IMR-90 (cell line): ENCODE measurements around the gene NUMA1. TPM values are rescaled to one million over a fixed set of nuclear protein-coding genes. Genes with fewer than 3 reads are reported as not detected.
A peak's percentile ranks its signal among the peaks of the same experiment; 100 is the strongest.

ENCODE experiments used
- ATAC-seq: fragments of 200-7000 bp; cut with Tn5 transposase; 2 replicates; pipeline ENCODE4 v1.9.1; 2020; ENCODE audit warnings: low read depth, mild to moderate bottlenecking, moderate library complexity
- BruUV-seq: library from RNA; stranded (reverse); fragments of 400-500 nt; replicated peaks from 2 replicates; lab custom pipeline; 2021; lab: Mats Ljungman, UMichigan
- CTCF ChIA-PET: fragments of 300-600 bp; formaldehyde crosslinking; extraction: SDS; loops from one replicate; lab custom pipeline; 2021; ENCODE audit warnings: antibody characterized with exemption; lab: Yijun Ruan, JAX
- POLR2A ChIA-PET: fragments of 300-600 bp; sonication (Branson Sonifier 250); formaldehyde crosslinking; loops from one replicate; lab custom pipeline; 2022; ENCODE audit warnings: antibody characterized with exemption; ENCODE audit not compliant: unreplicated experiment; lab: Charles Lee
- DNase-seq: peaks from one replicate; pipeline ENCODE4 v3.0.0; 2013
- H2AFZ ChIP-seq: replicated peaks from 2 replicates; pipeline ENCODE3; 2013; ENCODE audit warnings: low read length, mild to moderate bottlenecking; ENCODE audit not compliant: poor library complexity
- H2AK5ac ChIP-seq: 2 replicates; pipeline ENCODE4 v1.6.1; 2013; ENCODE audit warnings: low read depth, low read length, inconsistent platforms
- H2AK9ac ChIP-seq: replicated peaks from 2 replicates; pipeline ENCODE3; 2013; ENCODE audit warnings: mild to moderate bottlenecking, low read depth, low read length, moderate library complexity; ENCODE audit not compliant: poor library complexity
- H2BK120ac ChIP-seq: 2 replicates; pipeline ENCODE4 v1.6.1; 2013; ENCODE audit warnings: low read depth, low read length, inconsistent platforms
- H2BK15ac ChIP-seq: 3 replicates; pipeline ENCODE4 v1.6.1; 2013; ENCODE audit warnings: low read depth, low read length, inconsistent platforms
- H2BK20ac ChIP-seq: 2 replicates; pipeline ENCODE4 v1.6.1; 2013; ENCODE audit warnings: low read depth, mild to moderate bottlenecking, inconsistent platforms, low read length, moderate library complexity
- H2BK5ac ChIP-seq: 2 replicates; pipeline ENCODE4 v1.6.1; 2013; ENCODE audit warnings: mild to moderate bottlenecking, low read depth, low read length, inconsistent platforms; ENCODE audit not compliant: poor library complexity, severe bottlenecking
- H3K14ac ChIP-seq: replicated peaks from 2 replicates; pipeline ENCODE4 v1.6.1; 2013; ENCODE audit warnings: low read depth, low read length, inconsistent platforms
- H3K18ac ChIP-seq: 2 replicates; pipeline ENCODE4 v1.6.1; 2013; ENCODE audit warnings: low read depth, low read length, control low read depth
- H3K23ac ChIP-seq: 2 replicates; pipeline ENCODE4 v1.6.1; 2013; ENCODE audit warnings: low read depth, low read length, inconsistent platforms
- H3K27ac ChIP-seq: 2 replicates; pipeline ENCODE4 v1.5.1; 2013; ENCODE audit warnings: mild to moderate bottlenecking, control low read depth, low read length; ENCODE audit not compliant: insufficient read depth
- H3K27me3 ChIP-seq: 2 replicates; pipeline ENCODE4 v1.6.1; 2013; ENCODE audit warnings: low read length; ENCODE audit not compliant: control insufficient read depth, insufficient read depth
- H3K36me3 ChIP-seq: 2 replicates; pipeline ENCODE4 v1.6.1; 2013; ENCODE audit warnings: low read length, mixed read lengths; ENCODE audit not compliant: control insufficient read depth, insufficient read depth
- H3K4ac ChIP-seq: 2 replicates; pipeline ENCODE4 v1.6.1; 2013; ENCODE audit warnings: low read depth, low read length, inconsistent platforms
- H3K4me1 ChIP-seq: 2 replicates; pipeline ENCODE4 v1.6.1; 2013; ENCODE audit warnings: low read length, mixed read lengths; ENCODE audit not compliant: control insufficient read depth, insufficient read depth
- H3K4me2 ChIP-seq: 2 replicates; pipeline ENCODE4 v1.6.1; 2013; ENCODE audit warnings: low read depth, mild to moderate bottlenecking, control low read depth, low read length, moderate library complexity
- H3K4me3 ChIP-seq: 2 replicates; pipeline ENCODE4 v1.5.1; 2013; ENCODE audit warnings: low read depth, mild to moderate bottlenecking, control low read depth, low read length, moderate library complexity; ENCODE audit not compliant: insufficient read depth
- H3K56ac ChIP-seq: 2 replicates; pipeline ENCODE4 v1.6.1; 2013; ENCODE audit warnings: low read length, inconsistent platforms; ENCODE audit not compliant: insufficient read depth; ENCODE audit errors: extremely low read depth
- H3K79me1 ChIP-seq, 2 experiments: 2 replicates each; pipeline ENCODE4 v1.6.1; 2013; ENCODE audit warnings: low read length in 2 of 2, inconsistent platforms in 1 of 2, low read depth in 1 of 2
- H3K9ac ChIP-seq: 2 replicates; pipeline ENCODE4 v1.6.1; 2013; ENCODE audit warnings: low read depth, low read length, control low read depth
- H3K9me1 ChIP-seq: 2 replicates; pipeline ENCODE4 v1.6.1; 2013; ENCODE audit warnings: low read length, inconsistent platforms; ENCODE audit not compliant: insufficient read depth
- H3K9me3 ChIP-seq: 2 replicates; pipeline ENCODE4 v1.6.1; 2013; ENCODE audit warnings: low read length; ENCODE audit not compliant: control insufficient read depth, insufficient read depth
- H4K20me1 ChIP-seq: 2 replicates; pipeline ENCODE4 v1.6.1; 2013; ENCODE audit warnings: low read length, inconsistent platforms; ENCODE audit not compliant: insufficient read depth
- H4K5ac ChIP-seq: 2 replicates; pipeline ENCODE4 v1.6.1; 2013; ENCODE audit warnings: mild to moderate bottlenecking, low read depth, low read length, control low read depth
- H4K8ac ChIP-seq, 2 experiments: 2 replicates each; pipeline ENCODE4 v1.6.1; 2013; ENCODE audit warnings: low read depth in 2 of 2, low read length in 2 of 2, control low read depth in 1 of 2, inconsistent platforms in 1 of 2
- H4K91ac ChIP-seq: 2 replicates; pipeline ENCODE4 v1.6.1; 2013; ENCODE audit warnings: low read depth, low read length, inconsistent platforms; ENCODE audit not compliant: insufficient read depth
- CEBPB ChIP-seq: IDR thresholded peaks from 2 replicates; pipeline ENCODE4 v1.6.1; 2012; ENCODE audit warnings: low read depth, low read length, improper control_type of control experiment
- CHD1 ChIP-seq: IDR thresholded peaks from 2 replicates; pipeline ENCODE4 v1.6.1; 2012; ENCODE audit warnings: low read depth, low read length, improper control_type of control experiment
- RAD21 ChIP-seq: IDR thresholded peaks from 2 replicates; pipeline ENCODE4 v1.6.1; 2012; ENCODE audit warnings: low read length, improper control_type of control experiment
- SMC3 ChIP-seq: fragments of 150-350 bp; IDR thresholded peaks from 2 replicates; pipeline ENCODE4 v1.6.1; 2016; ENCODE audit warnings: low read depth, mild to moderate bottlenecking, antibody characterized with exemption, low read length, moderate library complexity
- USF2 ChIP-seq: fragments of 150-350 bp; IDR thresholded peaks from 2 replicates; pipeline ENCODE4 v1.6.1; 2017; ENCODE audit warnings: mild to moderate bottlenecking, antibody characterized with exemption, low read length, low read depth
- WGBS, 2 experiments: methylation state at CpG; one replicate each; pipeline versions ENCODE4 v1.1.5 to v1.1.7; 2013; ENCODE audit warnings: missing lambda C conversion rate in 2 of 2; ENCODE audit not compliant: insufficient read length in 1 of 2; ENCODE audit errors: extremely low coverage in 2 of 2; 5-methylcytosine and 5-hydroxymethylcytosine counted together
- dilution Hi-C: fragments of 300-500 bp; cut with HindIII; formaldehyde crosslinking; loops from one replicate; pipeline ENCODE4 v1.14.3; 2018; ENCODE audit warnings: low sequenced_read_pairs; ENCODE audit not compliant: unreplicated experiment
- in situ Hi-C: fragments of 300-500 bp; cut with MboI; formaldehyde crosslinking; loops from 3 replicates; pipeline ENCODE4 v1.14.3; 2019; ENCODE audit warnings: low sequenced_read_pairs, inconsistent platforms, mixed read lengths
- intact Hi-C: fragments of 100-400 bp; cut with micrococcal nuclease; formaldehyde crosslinking; loops from 2 replicates; pipeline ENCODE4 v1.10.0; 2022
- polyA plus RNA-seq, 3 experiments: library from polyadenylated mRNA; depleted of rRNA; stranded (reverse); fragments of >200 nt; gene quantifications; 2 replicates each; pipeline ENCODE4 v1.2.3, GENCODE V29; 2012; ENCODE audit warnings: low replicate concordance in 1 of 3
- total RNA-seq: library from RNA; depleted of rRNA; stranded (reverse); fragments of >200 nt; gene quantifications from 2 replicates; pipeline ENCODE4 v1.2.3, GENCODE V29; 2012

Gene NUMA1
- total and polyA plus RNA-seq, 2 of the 4 experiments (the other 2 are of a cell fraction): 61.7 to 97.0 TPM

GRCh38 chr11:72010529-72011233 lies 69.7 kb downstream of the NUMA1 start:
- H3K56ac ChIP-seq: no peak overlapping the region
- H3K9me3 ChIP-seq: no peaks in the 10 kb centered on the region
- H3K9me1 ChIP-seq: 0 out of 2 replicates have a peak, but pooled peaks cover 5% of the 10 kb centered on the region
- H3K4me2 ChIP-seq: no peak overlapping the region
- peak overlapping the region; percentile 25 for H2AK9ac ChIP-seq
- H2BK120ac ChIP-seq: no peak overlapping the region
- TF ChIP-seq CEBPB (no peak), SMC3 (no peak), USF2 (no peak), RAD21 (no peak), CHD1 (no peak)
- no peak overlapping the region for H2AFZ ChIP-seq
- no peaks in the 10 kb centered on the region for H3K27me3 ChIP-seq
- ChIA-PET CTCF (no interaction called here), POLR2A (no interaction called here)
- no peak overlapping the region for H3K27ac ChIP-seq
- H3K23ac ChIP-seq: no peak overlapping the region
- H2BK20ac ChIP-seq: no peak overlapping the region
- H2AK5ac ChIP-seq: no peak overlapping the region
- peaks cover 24 to 55% of the 10 kb centered on the region in 2 experiments for H3K79me1 ChIP-seq
- in situ Hi-C loops: no loop called here
- no peak overlapping the region for H4K5ac ChIP-seq
- BruUV-seq: no TSS peak
- H3K4me1 ChIP-seq: no peaks in the 10 kb centered on the region
- 93% methylated on average over 5 of the region's 10 CpGs; no CpG with 5 or more reads in 1 of the 2 experiments for WGBS, 2 experiments
- H3K9ac ChIP-seq: no peak overlapping the region
- DNase-seq: no peak
- no peak overlapping the region for H3K14ac ChIP-seq
- H3K4ac ChIP-seq: no peak overlapping the region
- no peak overlapping the region for H4K91ac ChIP-seq
- peaks cover 96% of the 10 kb centered on the region for H3K36me3 ChIP-seq
- dilution Hi-C loops: no loop called here
- no peak overlapping the region for H3K18ac ChIP-seq
- ATAC-seq: no peak
- no peak overlapping the region for H4K8ac ChIP-seq
- no peak overlapping the region for H3K4me3 ChIP-seq
- H2BK5ac ChIP-seq: no peak overlapping the region
- H2BK15ac ChIP-seq: no peak overlapping the region
- intact Hi-C loops: no loop called here
- H4K20me1 ChIP-seq: peaks cover 36% of the 10 kb centered on the region
